ENCODE results near the gene MACROD2.

The MACROD2 gene

DNA sequence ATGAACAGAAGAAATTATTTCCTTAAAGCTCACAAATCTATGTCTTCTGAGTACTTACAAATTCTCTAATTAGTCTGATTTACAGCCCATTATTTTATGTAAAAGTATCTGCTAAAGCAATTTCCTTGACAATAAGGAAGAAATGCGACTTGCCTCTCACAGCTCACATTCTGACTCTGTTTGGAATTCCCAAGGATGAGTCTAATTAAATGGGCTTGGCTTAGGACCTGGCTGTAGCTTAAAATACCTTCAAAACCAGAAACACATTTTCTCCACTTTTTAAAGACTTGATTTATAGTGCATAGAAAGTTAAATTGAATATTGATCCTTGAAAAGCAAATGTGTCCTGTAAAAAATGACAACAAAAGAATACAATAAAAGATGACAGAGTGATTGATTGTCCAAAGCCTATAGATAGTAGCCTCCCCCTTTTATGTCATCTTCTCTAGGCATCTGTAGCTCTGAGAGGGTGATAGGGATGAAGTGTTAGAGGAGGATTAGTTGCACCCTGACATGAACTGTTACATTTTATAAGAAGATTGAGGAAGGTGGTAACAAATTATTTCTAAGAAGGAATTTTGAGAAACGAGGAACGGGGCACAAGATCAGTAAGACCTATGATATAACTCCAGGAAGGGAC lies 118.9 kb downstream of the MACROD2 start:
- ChIA-PET CTCF (interaction anchor here (1.2 kb wide), 1 partner anchor 11 kb away, joined by 3 read pairs; no protein-coding TSS in a partner anchor), POLR2A (no interaction called here)
- no peak for TF ChIP-seq CTCF (IDR thresholded peaks at IDR 0.05; ENCODE audit: control extremely low read depth, extremely low read depth, low read depth, missing control alignments)
- DNase-seq (ENCODE audit: extremely low spot score): no peak

DNA sequence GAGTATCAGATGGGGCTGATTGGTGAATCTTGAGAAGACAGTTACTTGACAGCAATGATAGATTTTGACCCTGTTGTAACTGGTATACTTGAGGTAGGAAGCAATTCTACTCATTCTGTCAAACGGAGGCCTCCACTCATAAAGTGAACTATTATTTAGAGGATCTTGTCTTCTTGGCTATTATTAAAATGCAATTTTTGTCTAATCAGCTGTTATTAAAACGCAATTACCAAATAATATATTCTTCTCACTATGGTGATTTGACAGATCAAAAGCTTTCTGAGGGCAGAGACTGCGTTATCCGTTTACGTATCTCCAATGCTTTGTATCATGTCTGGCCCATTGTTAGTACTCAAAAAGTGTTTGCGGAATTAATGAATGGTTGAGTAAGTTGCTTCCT lies 120.7 kb downstream of the MACROD2 start:
- POLR2A ChIA-PET: no interaction called here
- CTCF ChIA-PET: no interaction called here

DNA sequence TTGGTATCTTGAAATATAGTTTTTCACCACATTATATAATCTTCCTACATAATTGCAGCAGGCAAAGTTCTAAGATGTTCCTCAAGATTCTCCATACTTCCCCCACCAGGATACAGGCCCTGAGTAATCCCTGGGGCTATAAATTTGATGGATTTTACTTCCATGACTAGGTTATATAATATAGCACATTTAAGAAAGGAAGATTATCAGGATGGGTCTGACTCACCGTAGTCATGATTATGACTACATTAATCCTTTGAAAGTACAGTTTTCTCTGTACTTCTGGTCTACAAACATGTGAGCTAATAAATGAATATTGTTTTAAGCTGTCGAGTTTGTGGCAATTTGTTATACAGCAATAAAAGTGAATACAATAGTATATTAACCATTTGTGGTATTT lies 122.5 kb downstream of the MACROD2 start:
- no peak for TF ChIP-seq CTCF (IDR thresholded peaks at IDR 0.05; ENCODE audit: control extremely low read depth, extremely low read depth, low read depth, missing control alignments)
- CTCF ChIA-PET: no interaction called here
- no peak for DNase-seq (ENCODE audit: extremely low spot score)
- POLR2A ChIA-PET: no interaction called here

More for the DNA sequence above, 120.7 kb downstream of the MACROD2 start:
- DNase-seq (ENCODE audit: extremely low spot score): no peak
- TF ChIP-seq CTCF (IDR thresholded peaks at IDR 0.05; ENCODE audit: control extremely low read depth, extremely low read depth, low read depth, missing control alignments): no peak

- CTCF ChIA-PET: no interaction called here
- DNase-seq (ENCODE audit: extremely low spot score): no peak
- POLR2A ChIA-PET: no interaction called here
- no peak for TF ChIP-seq CTCF (IDR thresholded peaks at IDR 0.05; ENCODE audit: control extremely low read depth, extremely low read depth, low read depth, missing control alignments)
These were observed 131.5 kb downstream of the MACROD2 start for GRCh38 chr20:14126856-14127255.

DNA sequence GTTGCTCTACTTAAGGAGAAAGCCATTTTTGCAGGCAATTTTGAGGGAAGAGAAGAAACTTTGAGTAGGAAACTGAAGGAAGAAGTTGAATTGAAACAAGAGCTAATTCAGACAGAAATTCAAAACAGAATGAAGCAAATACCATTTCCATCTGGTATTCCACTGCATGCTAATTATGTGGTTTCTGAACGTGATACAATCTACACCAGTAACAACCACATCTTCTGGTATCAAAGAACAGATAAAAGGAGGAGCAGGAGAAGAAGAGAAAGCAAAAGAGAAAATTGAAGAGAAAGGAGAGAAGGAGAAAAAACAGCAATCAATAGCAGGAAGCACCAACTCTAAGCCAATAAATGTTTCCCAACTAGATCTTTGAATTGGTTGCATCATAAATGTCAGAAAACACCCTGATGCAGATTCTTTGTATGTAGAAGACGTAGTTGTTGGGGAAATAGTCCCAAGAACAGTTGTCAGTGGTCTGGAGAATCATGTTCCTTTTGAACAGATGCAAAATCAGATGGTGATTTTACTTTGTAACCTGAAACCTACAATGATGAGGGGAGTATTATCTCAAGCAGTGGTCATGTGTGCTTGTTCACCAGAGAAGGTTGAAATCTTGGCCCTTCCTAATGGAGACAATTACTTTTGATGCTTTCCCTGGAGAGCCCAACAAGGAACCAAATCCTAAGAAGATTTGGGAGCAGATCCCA lies 132.4 kb downstream of the MACROD2 start:
- no peak for TF ChIP-seq CTCF (IDR thresholded peaks at IDR 0.05; ENCODE audit: control extremely low read depth, extremely low read depth, low read depth, missing control alignments)
- no peak for DNase-seq (ENCODE audit: extremely low spot score)
- ChIA-PET POLR2A (no interaction called here), CTCF (no interaction called here)

GRCh38 chr20:14134004-14134403 lies 138.7 kb downstream of the MACROD2 start:
- no peak for DNase-seq (ENCODE audit: extremely low spot score)
- no peak for TF ChIP-seq CTCF (IDR thresholded peaks at IDR 0.05; ENCODE audit: control extremely low read depth, extremely low read depth, low read depth, missing control alignments)
- ChIA-PET CTCF (no interaction called here), POLR2A (no interaction called here)
